HepG2 (cell line): Measurements from ENCODE around the gene NAT9. TPM values are rescaled to one million over a fixed set of nuclear protein-coding genes. Genes with fewer than 3 reads are reported as not detected.
A peak's percentile ranks its signal among the peaks of the same experiment; 100 is the strongest.

Experiments
- CCDC6 ChIP-seq: sonication (generic); formaldehyde crosslinking; IDR thresholded peaks from 2 replicates; pipeline ENCODE4 v1.8.1; 2022; ENCODE audit warnings: mild to moderate bottlenecking, missing genetic modification reagents, moderate library complexity
- CHD4 ChIP-seq: fragments of 200-600 bp; sonication (generic); IDR thresholded peaks from 2 replicates; pipeline ENCODE4 v1.7.0; 2017; ENCODE audit warnings: mild to moderate bottlenecking, low read length, borderline replicate concordance
- EP300 ChIP-seq, 3 experiments: sonication (generic) in 1 of 3; formaldehyde crosslinking in 1 of 3; IDR thresholded peaks; 2 replicates each; pipeline versions ENCODE4 v1.5.1 to v1.6.1; 2011 to 2020; ENCODE audit warnings: low read depth in 2 of 3, low read length in 2 of 3, borderline replicate concordance in 1 of 3, improper control_type of control experiment in 1 of 3, mild to moderate bottlenecking in 1 of 3, missing genetic modification reagents in 1 of 3, moderate library complexity in 1 of 3
- HIVEP1 ChIP-seq: sonication (generic); formaldehyde crosslinking; IDR thresholded peaks from 2 replicates; pipeline ENCODE4 v1.4.0; 2020; ENCODE audit warnings: mild to moderate bottlenecking, missing genetic modification reagents
- HMGA1 ChIP-seq: sonication (generic); formaldehyde crosslinking; conservative IDR thresholded peaks from 2 replicates; pipeline ENCODE4 v1.4.0; 2020; ENCODE audit warnings: missing genetic modification reagents
- KAT8 ChIP-seq: IDR thresholded peaks from 2 replicates; pipeline ENCODE4 v1.6.1; 2016; ENCODE audit warnings: missing genetic modification reagents, missing compliant biosample characterization
- KDM5A ChIP-seq: fragments of 200-600 bp; sonication (generic); IDR thresholded peaks from 2 replicates; pipeline ENCODE4 v1.7.0; 2018; ENCODE audit warnings: antibody characterized with exemption, mild to moderate bottlenecking, low read length, borderline replicate concordance
- LCORL ChIP-seq, 2 experiments: fragments of 450-650 bp in 1 of 2; sonication (generic) in 1 of 2; formaldehyde crosslinking in 1 of 2; IDR thresholded peaks; 2 replicates each; pipeline versions ENCODE4 v1.5.0 to v1.6.1; 2017 to 2020; ENCODE audit warnings: antibody characterized with exemption in 1 of 2, missing genetic modification reagents in 1 of 2
- MED13 ChIP-seq: sonication (generic); formaldehyde crosslinking; IDR thresholded peaks from 2 replicates; pipeline ENCODE4 v1.5.0; 2020; ENCODE audit warnings: missing genetic modification reagents
- MEF2D ChIP-seq: sonication (generic); formaldehyde crosslinking; IDR thresholded peaks from 2 replicates; pipeline ENCODE4 v1.5.1; 2020; ENCODE audit warnings: mild to moderate bottlenecking, missing genetic modification reagents
- PRPF4 ChIP-seq: fragments of 200-400 bp; formaldehyde crosslinking; IDR thresholded peaks from 2 replicates; pipeline ENCODE4 v1.6.1; 2016; ENCODE audit warnings: low read length, low read depth; ENCODE audit not compliant: poor library complexity, severe bottlenecking
- REPIN1 ChIP-seq: sonication (generic); formaldehyde crosslinking; IDR thresholded peaks from 2 replicates; pipeline ENCODE4 v1.8.0; 2022; ENCODE audit warnings: missing genetic modification reagents, low read depth, mild to moderate bottlenecking, borderline replicate concordance
- YEATS2 ChIP-seq: sonication (generic); formaldehyde crosslinking; IDR thresholded peaks from 2 replicates; pipeline ENCODE4 v1.4.0; 2020; ENCODE audit warnings: missing genetic modification reagents, borderline replicate concordance
- ZIK1 ChIP-seq: sonication (generic); formaldehyde crosslinking; IDR thresholded peaks from 2 replicates; pipeline ENCODE4 v1.5.0; 2020; ENCODE audit warnings: mild to moderate bottlenecking, low read depth, missing genetic modification reagents, borderline replicate concordance
- ZNF431 ChIP-seq: sonication (generic); formaldehyde crosslinking; IDR thresholded peaks from 2 replicates; pipeline ENCODE4 v1.9.0; 2022; ENCODE audit warnings: missing genetic modification reagents, low read depth, mild to moderate bottlenecking, borderline replicate concordance
- ZNF816 ChIP-seq: sonication (generic); formaldehyde crosslinking; IDR thresholded peaks from 2 replicates; pipeline ENCODE4 v1.8.0; 2022; ENCODE audit warnings: missing genetic modification reagents, mild to moderate bottlenecking, borderline replicate concordance
- polyA plus RNA-seq, 8 experiments: library from polyadenylated mRNA; depleted of rRNA in 3 of 8; stranded (reverse) in 7 of 8; unstranded in 1 of 8; fragments of >200 nt; fragmentation: Illumina TruSeq in 4 of 8; extraction: Trizol in 4 of 8; gene quantifications; 2 replicates each; pipeline versions ENCODE4 v1.2.1 to v1.2.3, GENCODE V29; 2011 to 2016; ENCODE audit warnings: low read depth in 4 of 8, missing spikeins in 1 of 8, mixed read lengths in 1 of 8; ENCODE audit not compliant: insufficient read depth in 1 of 8
- total RNA-seq, 5 experiments: library from RNA; depleted of rRNA; stranded (reverse); fragments of >200 nt; fragmentation: Illumina TruSeq; extraction: Trizol; gene quantifications; 2 replicates each; pipeline ENCODE4 v1.2.3, GENCODE V29; 2016; ENCODE audit warnings: low read depth in 1 of 5
- TF ChIP-seq, protein P1 (sequence below): sonication (generic); formaldehyde crosslinking; IDR thresholded peaks from 2 replicates; pipeline ENCODE4 v1.4.0; 2020; ENCODE audit warnings: missing genetic modification reagents
- TF ChIP-seq, protein P2 (sequence below): IDR thresholded peaks from 2 replicates; pipeline ENCODE4 v1.6.1; 2016; ENCODE audit warnings: missing compliant biosample characterization, missing genetic modification reagents, borderline replicate concordance
- TF ChIP-seq, protein P3 (sequence below): sonication (generic); formaldehyde crosslinking; IDR thresholded peaks from 2 replicates; pipeline ENCODE4 v1.4.0; 2020; ENCODE audit warnings: missing genetic modification reagents, borderline replicate concordance
- TF ChIP-seq, protein P4 (sequence below): sonication (generic); formaldehyde crosslinking; IDR thresholded peaks from 2 replicates; pipeline ENCODE4 v1.4.0; 2020; ENCODE audit warnings: missing genetic modification reagents, borderline replicate concordance

NAT9 gene
- total and polyA plus RNA-seq, 2 of the 13 experiments (the other 11 are each of a cell fraction or from before 2014, with no cell fraction given) = 39.7 to 44.2 TPM

DNA sequence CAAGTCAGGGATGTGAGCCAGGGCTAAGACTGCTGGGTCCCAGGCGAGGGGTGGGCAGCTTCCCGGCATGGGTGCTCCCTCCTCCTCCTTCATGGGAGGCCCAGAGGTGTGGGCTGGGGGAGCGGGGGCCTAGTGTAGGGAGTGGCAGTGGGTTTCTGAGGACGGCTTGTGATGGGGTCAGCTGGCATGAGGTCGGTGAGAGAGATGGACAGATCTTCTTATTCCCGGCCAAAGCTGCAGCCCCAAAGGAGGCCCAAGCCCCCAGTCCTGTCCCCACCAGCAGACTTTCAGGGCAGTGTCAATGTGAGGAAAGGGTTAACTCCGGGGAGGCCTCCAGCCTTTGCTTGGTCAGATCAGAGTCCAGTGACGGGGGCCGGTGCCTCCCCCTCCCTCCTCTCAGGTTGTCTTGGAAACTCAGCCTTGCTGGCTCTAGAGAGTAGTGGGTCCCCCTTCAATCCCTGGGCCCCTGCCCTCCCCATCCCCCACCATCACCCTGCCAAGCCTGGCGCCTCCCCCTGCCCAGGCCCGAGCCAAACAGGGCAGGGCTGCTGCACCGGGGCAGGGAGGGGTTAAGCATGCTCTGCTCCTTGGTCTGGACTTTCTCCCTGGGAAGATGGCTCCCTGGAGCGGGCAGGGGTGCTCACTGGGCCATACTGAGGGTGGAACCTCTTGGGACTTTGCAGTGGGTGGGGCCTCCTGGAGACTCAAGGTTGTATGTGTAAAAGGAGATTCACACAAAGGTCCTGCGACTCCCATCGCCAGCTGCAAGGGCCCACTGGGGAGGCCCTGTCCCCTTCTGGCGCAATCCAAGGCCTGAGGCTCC is 12.4 kb downstream of the NAT9 start (continued):
- TF ChIP-seq YEATS2 (CRISPR knock-in tag) (peak; percentile 81; the same call in 1 of the 2 replicates), CHD4 (no peak), PRPF4 (no peak), ZNF431 (CRISPR knock-in tag) (no peak; the same call in 1 of the 2 replicates), HMGA1 (CRISPR knock-in tag) (no peak), LCORL (IDR thresholded peaks at IDR 0.05) (no peak), LCORL (CRISPR knock-in tag; IDR thresholded peaks at IDR 0.05) (peak; percentile 97), REPIN1 (CRISPR knock-in tag) (no peak; the same call in 1 of the 2 replicates), EP300 (IDR thresholded peaks at IDR 0.05; ENCODE audit: low read depth in 2 of 2, low read length in 2 of 2) (peak in 1 of 2 experiments; percentile 89; a peak in 3 of 4 replicates), EP300 (CRISPR knock-in tag; IDR thresholded peaks at IDR 0.05; ENCODE audit: borderline replicate concordance) (peak; percentile 72; the same call in 1 of the 2 replicates), KAT8 (peak; percentile 82), CCDC6 (no peak), MEF2D (peak; percentile 76), KDM5A (no peak; the same call in 1 of the 2 replicates), MED13 (CRISPR knock-in tag) (peak; percentile 66; the same call in 1 of the 2 replicates), ZNF816 (no peak), HIVEP1 (CRISPR knock-in tag) (peak; percentile 91), ZIK1 (CRISPR knock-in tag) (no peak; the same call in 1 of the 2 replicates)
- TF ChIP-seq, protein P1, sequence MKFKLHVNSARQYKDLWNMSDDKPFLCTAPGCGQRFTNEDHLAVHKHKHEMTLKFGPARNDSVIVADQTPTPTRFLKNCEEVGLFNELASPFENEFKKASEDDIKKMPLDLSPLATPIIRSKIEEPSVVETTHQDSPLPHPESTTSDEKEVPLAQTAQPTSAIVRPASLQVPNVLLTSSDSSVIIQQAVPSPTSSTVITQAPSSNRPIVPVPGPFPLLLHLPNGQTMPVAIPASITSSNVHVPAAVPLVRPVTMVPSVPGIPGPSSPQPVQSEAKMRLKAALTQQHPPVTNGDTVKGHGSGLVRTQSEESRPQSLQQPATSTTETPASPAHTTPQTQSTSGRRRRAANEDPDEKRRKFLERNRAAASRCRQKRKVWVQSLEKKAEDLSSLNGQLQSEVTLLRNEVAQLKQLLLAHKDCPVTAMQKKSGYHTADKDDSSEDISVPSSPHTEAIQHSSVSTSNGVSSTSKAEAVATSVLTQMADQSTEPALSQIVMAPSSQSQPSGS (CRISPR knock-in tag) = peak; percentile 52; the same call in 1 of the 2 replicates
- TF ChIP-seq, protein P2, sequence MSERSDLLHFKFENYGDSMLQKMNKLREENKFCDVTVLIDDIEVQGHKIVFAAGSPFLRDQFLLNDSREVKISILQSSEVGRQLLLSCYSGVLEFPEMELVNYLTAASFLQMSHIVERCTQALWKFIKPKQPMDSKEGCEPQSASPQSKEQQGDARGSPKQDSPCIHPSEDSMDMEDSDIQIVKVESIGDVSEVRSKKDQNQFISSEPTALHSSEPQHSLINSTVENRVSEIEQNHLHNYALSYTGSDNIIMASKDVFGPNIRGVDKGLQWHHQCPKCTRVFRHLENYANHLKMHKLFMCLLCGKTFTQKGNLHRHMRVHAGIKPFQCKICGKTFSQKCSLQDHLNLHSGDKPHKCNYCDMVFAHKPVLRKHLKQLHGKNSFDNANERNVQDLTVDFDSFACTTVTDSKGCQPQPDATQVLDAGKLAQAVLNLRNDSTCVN (CRISPR knock-in tag) = 0 out of 2 replicates have a peak, but pooled peaks have one; percentile 45
- TF ChIP-seq, protein P3, sequence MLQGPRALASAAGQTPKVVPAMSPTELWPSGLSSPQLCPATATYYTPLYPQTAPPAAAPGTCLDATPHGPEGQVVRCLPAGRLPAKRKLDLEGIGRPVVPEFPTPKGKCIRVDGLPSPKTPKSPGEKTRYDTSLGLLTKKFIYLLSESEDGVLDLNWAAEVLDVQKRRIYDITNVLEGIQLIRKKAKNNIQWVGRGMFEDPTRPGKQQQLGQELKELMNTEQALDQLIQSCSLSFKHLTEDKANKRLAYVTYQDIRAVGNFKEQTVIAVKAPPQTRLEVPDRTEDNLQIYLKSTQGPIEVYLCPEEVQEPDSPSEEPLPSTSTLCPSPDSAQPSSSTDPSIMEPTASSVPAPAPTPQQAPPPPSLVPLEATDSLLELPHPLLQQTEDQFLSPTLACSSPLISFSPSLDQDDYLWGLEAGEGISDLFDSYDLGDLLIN = 0 out of 2 replicates have a peak, but pooled peaks have one; percentile 19
- TF ChIP-seq, protein P4, sequence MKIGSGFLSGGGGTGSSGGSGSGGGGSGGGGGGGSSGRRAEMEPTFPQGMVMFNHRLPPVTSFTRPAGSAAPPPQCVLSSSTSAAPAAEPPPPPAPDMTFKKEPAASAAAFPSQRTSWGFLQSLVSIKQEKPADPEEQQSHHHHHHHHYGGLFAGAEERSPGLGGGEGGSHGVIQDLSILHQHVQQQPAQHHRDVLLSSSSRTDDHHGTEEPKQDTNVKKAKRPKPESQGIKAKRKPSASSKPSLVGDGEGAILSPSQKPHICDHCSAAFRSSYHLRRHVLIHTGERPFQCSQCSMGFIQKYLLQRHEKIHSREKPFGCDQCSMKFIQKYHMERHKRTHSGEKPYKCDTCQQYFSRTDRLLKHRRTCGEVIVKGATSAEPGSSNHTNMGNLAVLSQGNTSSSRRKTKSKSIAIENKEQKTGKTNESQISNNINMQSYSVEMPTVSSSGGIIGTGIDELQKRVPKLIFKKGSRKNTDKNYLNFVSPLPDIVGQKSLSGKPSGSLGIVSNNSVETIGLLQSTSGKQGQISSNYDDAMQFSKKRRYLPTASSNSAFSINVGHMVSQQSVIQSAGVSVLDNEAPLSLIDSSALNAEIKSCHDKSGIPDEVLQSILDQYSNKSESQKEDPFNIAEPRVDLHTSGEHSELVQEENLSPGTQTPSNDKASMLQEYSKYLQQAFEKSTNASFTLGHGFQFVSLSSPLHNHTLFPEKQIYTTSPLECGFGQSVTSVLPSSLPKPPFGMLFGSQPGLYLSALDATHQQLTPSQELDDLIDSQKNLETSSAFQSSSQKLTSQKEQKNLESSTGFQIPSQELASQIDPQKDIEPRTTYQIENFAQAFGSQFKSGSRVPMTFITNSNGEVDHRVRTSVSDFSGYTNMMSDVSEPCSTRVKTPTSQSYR (CRISPR knock-in tag) = peak; percentile 97
